A549 (cell line): ENCODE measurements around the gene SNX2.

Source experiments
- CEBPB ChIP-seq, 2 experiments: fragments of >200 bp in 1 of 2; sonication (Bioruptor Twin) in 1 of 2; formaldehyde crosslinking in 1 of 2; IDR thresholded peaks; 2 replicates each; pipeline ENCODE4 v1.6.1; 2012 to 2016
- JUN ChIP-seq, 2 experiments: fragments of >200 bp; sonication (Bioruptor Twin); formaldehyde crosslinking; IDR thresholded peaks; 2 replicates in 1 of 2; 3 replicates in 1 of 2; pipeline ENCODE4 v1.6.1; 2016 to 2017
- MAZ ChIP-seq: fragments of 150-350 bp; IDR thresholded peaks from 2 replicates; pipeline ENCODE4 v1.6.1; 2014; ENCODE audit warnings: antibody characterized with exemption, low read depth, low read length, borderline replicate concordance
- POLR2A ChIP-seq: IDR thresholded peaks from 2 replicates; pipeline ENCODE4 v1.6.1; 2012; ENCODE audit warnings: mild to moderate bottlenecking, low read length
- TF ChIP-seq, protein P1 (sequence below): fragments of 250-450 bp; sonication (Bioruptor Pico); IDR thresholded peaks from 2 replicates; pipeline ENCODE4 v1.5.0; 2020; ENCODE audit warnings: low read depth, mild to moderate bottlenecking, moderate library complexity
- TF ChIP-seq, protein P2 (sequence below): fragments of >200 bp; sonication (Bioruptor Twin); formaldehyde crosslinking; IDR thresholded peaks from 3 replicates; pipeline ENCODE4 v1.5.1; 2016

DNA sequence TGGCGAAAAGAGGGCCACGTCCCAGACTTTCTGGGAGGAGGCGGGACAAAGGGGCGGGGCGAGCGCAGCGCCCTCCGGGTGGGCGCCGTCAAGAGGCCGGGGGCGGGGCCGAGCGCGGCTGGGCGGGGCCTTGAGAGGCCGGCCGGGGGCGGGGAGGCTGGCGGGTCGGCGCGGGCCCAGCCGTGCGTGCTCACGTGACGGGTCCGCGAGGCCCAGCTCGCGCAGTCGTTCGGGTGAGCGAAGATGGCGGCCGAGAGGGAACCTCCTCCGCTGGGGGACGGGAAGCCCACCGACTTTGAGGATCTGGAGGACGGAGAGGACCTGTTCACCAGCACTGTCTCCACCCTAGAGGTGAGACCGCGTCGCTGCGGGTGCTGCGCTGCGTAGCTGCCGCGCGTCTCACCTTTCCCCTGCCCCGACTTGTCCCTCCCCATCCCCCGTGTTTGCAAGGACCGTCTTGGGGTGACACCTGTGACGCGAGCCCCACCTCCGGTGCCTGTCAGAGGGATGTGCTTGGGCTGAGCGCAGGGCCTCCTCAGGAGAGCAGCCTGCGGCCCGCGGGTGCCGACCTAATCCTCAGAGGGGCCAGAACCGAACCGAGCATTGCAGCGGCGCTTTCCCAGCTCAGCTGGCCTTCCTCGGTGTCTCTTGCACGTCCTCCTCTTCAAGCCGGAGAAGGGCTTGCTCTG, at the start of gene SNX2:
- TF ChIP-seq, protein P1, sequence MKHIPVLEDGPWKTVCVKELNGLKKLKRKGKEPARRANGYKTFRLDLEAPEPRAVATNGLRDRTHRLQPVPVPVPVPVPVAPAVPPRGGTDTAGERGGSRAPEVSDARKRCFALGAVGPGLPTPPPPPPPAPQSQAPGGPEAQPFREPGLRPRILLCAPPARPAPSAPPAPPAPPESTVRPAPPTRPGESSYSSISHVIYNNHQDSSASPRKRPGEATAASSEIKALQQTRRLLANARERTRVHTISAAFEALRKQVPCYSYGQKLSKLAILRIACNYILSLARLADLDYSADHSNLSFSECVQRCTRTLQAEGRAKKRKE (CRISPR knock-in tag): no peak
- TF ChIP-seq, protein P2, sequence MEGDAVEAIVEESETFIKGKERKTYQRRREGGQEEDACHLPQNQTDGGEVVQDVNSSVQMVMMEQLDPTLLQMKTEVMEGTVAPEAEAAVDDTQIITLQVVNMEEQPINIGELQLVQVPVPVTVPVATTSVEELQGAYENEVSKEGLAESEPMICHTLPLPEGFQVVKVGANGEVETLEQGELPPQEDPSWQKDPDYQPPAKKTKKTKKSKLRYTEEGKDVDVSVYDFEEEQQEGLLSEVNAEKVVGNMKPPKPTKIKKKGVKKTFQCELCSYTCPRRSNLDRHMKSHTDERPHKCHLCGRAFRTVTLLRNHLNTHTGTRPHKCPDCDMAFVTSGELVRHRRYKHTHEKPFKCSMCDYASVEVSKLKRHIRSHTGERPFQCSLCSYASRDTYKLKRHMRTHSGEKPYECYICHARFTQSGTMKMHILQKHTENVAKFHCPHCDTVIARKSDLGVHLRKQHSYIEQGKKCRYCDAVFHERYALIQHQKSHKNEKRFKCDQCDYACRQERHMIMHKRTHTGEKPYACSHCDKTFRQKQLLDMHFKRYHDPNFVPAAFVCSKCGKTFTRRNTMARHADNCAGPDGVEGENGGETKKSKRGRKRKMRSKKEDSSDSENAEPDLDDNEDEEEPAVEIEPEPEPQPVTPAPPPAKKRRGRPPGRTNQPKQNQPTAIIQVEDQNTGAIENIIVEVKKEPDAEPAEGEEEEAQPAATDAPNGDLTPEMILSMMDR: no peak
- TF ChIP-seq MAZ (no peak), JUN (IDR thresholded peaks at IDR 0.05) (peak; percentile 33 to 72; a peak in 2 of 5 replicates), POLR2A (peak; percentile 84), CEBPB (IDR thresholded peaks at IDR 0.05) (no peak)
